Measurements from ENCODE around the gene NSF. TPM values are rescaled to one million over a fixed set of nuclear protein-coding genes. Genes with fewer than 3 reads are reported as not detected.
"Not testable (repeated sequence)": the region's sequence is repeated elsewhere in the genome, so short reads cannot be mapped to it uniquely, and the experiment has no call there.

Gene NSF
- total RNA-seq, 4 donors from 2014 or later: 20.9 to 30.8 (median 24.5) TPM

DNA sequence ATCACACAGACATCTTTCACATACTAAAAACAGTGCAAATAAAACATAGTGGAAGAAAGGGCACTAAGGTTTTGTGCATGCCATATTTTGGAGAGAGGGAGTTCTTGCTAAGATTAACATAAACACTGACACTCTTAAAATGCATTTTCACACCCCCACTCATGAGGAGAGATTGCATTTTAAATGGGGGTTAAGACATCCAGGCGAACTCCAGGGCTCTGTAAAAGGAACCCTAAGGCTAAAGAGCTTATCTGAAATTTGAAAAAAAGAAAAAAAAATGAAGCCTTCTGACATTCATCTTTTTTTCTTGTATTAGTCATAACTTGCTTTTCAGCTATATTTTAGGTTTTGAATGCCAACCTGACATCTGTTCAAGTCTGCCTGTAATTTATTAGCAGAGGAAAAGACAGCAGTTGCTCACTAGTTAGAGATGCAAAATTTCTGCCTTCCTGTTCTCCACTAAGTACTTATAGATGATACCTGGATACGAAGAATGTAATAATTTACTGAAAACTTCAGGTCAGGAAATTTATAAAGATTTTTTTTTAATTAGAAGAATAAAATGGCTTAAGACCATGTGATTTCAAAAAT is 57.3 kb downstream of the NSF start:
- H3K27me3 ChIP-seq; intact Hi-C loops (cut with DNase I): not testable (repeated sequence)
- WGBS, 2 donors: no CpG with 5 or more reads among the region's 2 CpGs

DNA sequence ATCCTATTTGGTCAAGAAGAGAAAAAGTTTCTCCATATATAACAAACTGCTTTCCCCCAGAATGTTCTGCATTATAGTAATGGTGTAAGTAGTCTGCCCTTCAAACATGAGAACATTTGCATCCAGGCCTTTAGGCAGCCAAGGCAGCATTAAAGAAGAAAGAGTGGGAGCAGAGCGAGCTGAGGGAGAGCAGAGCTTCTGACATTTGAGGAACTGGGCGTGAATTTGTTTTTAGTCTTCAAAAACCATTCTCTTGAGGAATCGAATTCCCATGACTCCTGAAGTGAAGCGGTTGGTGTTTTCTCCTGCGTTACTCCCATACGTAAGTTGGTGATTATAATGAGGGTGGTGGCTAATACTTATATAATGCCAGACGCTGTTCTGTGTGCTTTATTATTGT is 58.8 kb downstream of the NSF start:
- intact Hi-C loops (cut with DNase I); DNase-seq; H3K27me3 ChIP-seq; H3K36me3 ChIP-seq; H3K4me1 ChIP-seq; H3K9me3 ChIP-seq; H3K27ac ChIP-seq; H3K4me3 ChIP-seq: not testable (repeated sequence)
- WGBS, 2 donors: 93 to 98% methylated on average over 6 to 7 of the region's 7 CpGs

More for the DNA sequence above, 57.3 kb downstream of the NSF start:
- not testable (repeated sequence) for H3K4me3 ChIP-seq, H3K27ac ChIP-seq, DNase-seq, H3K9me3 ChIP-seq, H3K36me3 ChIP-seq, H3K4me1 ChIP-seq

DNA sequence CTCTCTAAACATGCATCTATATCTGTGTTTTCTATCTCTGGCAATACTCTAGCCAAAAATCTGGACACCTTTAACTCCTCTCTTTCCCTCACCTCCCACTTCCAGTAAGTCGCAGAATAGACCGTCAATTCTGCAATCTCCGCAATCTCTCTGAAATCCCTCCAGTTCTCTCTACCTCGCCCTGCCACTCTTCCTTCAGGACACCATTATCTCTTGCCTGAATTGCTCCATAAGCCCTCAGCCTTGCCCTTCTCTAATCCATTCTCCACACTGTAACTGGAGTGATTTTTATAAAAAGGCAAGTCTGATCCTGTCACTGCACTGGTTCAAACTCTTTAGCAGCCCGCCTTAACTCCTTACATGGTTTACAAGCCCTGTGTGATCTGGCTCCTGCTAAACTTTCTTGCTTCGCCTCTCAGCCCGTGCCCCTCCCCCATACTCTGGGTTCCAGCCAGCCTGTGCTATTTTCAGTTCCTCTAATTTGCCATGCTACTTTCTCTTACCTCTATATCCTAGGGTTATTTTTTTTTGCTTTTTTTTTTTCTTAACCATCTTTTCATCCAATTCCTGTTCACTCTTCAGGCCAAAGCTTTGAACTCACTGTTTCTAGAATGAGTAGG is 61.7 kb downstream of the NSF start:
- H3K4me1 ChIP-seq; H3K27ac ChIP-seq; H3K9me3 ChIP-seq; intact Hi-C loops (cut with DNase I); H3K36me3 ChIP-seq; H3K4me3 ChIP-seq; DNase-seq; H3K27me3 ChIP-seq: not testable (repeated sequence)
- WGBS, 2 donors: no CpG with 5 or more reads among the region's 7 CpGs

DNA sequence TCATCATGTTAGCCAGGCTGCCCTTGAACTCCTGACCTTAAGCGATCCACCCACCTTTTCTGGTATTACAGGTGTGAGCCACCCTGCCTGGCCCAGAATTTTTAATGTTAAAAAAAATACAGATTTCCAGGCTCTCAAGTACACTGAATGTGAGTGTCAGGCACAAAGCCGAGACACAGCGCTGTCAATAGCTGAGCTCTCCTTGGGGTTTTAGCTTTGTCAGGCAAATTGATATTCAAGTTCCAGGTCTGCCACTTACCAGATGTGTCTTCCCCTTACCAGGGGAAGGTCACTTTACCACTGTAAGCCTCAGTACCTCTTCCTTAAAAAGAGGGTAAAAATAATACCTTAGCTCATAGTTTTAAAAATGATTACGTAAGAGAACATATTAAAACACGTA is 67.8 kb downstream of the NSF start:
- no CpG with 5 or more reads among the region's 5 CpGs for WGBS, 2 donors
- intact Hi-C loops (cut with DNase I); H3K4me1 ChIP-seq; H3K4me3 ChIP-seq; H3K27ac ChIP-seq; H3K27me3 ChIP-seq; H3K36me3 ChIP-seq; DNase-seq; H3K9me3 ChIP-seq: not testable (repeated sequence)

DNA sequence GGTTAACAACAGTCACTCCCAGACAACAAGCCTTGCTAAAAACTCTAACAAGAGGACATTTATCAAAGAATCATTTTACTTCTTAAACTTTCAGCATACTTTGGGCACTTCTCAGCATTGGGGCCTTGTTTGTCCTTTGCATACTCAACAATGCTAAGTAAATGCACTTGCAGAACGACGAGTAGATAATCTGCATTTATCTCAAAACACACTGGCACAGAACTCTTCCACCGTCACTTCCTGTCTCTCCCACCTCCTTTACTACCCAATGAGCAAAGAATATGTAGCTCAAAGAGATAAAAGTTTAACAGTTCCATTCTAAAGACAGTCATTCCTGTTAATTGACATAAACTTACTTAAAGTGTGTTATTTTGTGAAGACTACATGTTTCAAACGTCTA is 69.2 kb downstream of the NSF start:
- intact Hi-C loops (cut with DNase I); H3K4me1 ChIP-seq; H3K27ac ChIP-seq; DNase-seq; H3K36me3 ChIP-seq; H3K9me3 ChIP-seq; H3K4me3 ChIP-seq; H3K27me3 ChIP-seq: not testable (repeated sequence)
- no CpG with 5 or more reads among the region's 4 CpGs for WGBS, 2 donors

DNA sequence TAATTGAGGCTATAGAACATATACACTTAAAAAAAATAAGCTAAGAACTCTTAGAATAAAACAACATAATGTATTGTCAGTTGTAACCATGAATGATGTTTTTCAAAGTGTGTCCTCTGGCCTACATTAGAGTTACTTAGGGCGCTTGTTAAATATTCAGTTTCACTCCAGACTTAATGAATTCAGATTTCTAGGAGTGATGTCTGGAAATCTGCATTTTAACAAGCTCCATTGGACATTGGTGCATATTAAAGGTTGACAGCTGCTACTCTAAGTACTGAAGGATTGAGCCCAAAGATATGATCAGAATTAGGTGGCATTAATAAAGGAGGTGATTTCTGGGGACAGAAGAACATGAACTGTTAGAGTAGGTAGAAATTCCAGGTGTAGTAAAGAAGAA is 72.7 kb downstream of the NSF start:
- H3K36me3 ChIP-seq; DNase-seq; intact Hi-C loops (cut with DNase I); H3K9me3 ChIP-seq; H3K4me1 ChIP-seq; H3K27me3 ChIP-seq; H3K4me3 ChIP-seq; H3K27ac ChIP-seq: not testable (repeated sequence)
- WGBS, 2 donors: no CpG with 5 or more reads among the region's 1 CpG

DNA sequence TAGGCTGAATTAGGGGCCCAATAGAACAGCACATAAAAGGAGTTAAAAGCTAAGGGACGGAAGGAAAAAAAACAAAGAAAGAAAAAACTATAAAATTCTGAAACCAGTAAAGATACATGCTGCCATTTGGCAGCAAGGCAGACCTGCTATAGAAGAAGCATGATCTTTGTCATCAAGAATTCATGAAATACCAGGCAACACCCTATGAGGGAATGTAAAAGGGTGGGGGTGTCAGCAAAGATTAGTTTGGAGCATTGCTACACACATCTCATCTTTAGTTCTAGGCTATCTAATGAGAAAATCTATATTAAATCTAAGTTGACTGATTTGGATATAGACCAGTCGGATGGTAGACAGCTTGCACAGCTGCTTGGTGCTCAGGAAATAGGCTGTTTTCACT is 73.1 kb downstream of the NSF start:
- DNase-seq; intact Hi-C loops (cut with DNase I); H3K9me3 ChIP-seq; H3K27me3 ChIP-seq; H3K27ac ChIP-seq; H3K4me3 ChIP-seq; H3K4me1 ChIP-seq; H3K36me3 ChIP-seq: not testable (repeated sequence)
- WGBS, 2 donors: no CpG with 5 or more reads among the region's 2 CpGs

DNA sequence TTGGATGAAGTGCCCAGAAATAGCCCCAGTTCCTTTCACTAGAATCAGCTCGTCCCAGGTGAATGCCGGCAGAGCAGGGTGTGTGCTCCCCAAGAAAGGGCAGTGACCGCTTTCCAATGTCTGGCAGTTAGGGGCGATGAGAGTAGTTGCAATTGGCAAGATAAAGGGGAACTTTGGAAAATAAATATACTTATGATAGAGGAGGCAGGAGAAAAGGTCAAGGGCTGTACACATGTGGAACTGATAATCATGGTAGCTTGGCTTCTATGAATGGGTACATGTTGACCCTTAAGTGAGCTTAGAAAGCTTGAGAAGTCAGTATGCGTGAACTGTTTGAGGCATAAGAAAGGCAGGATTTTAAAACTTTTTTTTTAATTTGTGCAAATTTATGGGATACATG is 75.5 kb downstream of the NSF start:
- H3K4me1 ChIP-seq; DNase-seq; H3K36me3 ChIP-seq; H3K9me3 ChIP-seq; H3K27me3 ChIP-seq; H3K27ac ChIP-seq; intact Hi-C loops (cut with DNase I); H3K4me3 ChIP-seq: not testable (repeated sequence)
- whole genome bisulfite sequencing, 2 donors: 69 to 90% methylated on average over 2 to 4 of the region's 5 CpGs

DNA sequence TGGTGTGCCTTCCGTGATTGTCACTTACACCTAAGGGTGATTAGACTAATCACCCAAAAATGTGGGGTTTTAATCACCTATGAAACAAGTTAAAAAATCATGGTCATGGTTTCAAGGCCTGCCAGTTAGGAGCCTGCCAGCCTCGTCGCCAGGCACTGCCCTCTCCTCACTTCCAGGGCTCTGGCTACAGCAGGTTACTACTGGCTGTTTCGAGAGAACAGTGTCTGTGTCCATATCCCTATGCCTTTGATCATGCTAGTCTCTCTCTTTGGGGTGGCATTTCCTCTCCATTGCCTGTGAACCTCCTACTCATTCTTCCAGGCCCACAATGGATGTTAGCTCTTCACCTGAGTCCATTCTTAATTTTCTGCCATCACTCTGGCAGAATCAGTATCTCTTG is 80.3 kb downstream of the NSF start:
- H3K27ac ChIP-seq; DNase-seq; intact Hi-C loops (cut with DNase I); H3K4me3 ChIP-seq; H3K36me3 ChIP-seq; H3K4me1 ChIP-seq; H3K27me3 ChIP-seq; H3K9me3 ChIP-seq: not testable (repeated sequence)
- WGBS, 2 donors: no CpG with 5 or more reads among the region's 4 CpGs

DNA sequence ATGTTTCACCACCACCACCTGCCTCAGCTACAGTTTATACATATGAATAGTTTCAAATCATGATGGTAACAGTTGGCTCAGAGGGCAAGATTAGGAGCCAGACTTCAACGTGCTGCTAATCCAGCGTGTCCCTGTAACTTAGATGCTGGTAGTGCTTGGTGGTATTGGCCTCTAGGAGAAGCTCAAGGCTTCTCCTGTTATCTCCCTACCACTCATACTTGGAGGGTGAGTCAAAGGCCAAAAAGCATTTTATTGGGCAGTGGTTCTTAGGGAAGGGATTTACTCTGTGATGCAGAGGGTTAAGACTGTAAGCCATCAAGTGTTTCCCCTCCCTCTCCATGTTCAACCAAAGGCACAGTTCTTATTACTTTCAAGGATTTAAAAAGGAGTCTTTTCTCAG is 82.3 kb downstream of the NSF start:
- H3K36me3 ChIP-seq; H3K9me3 ChIP-seq; H3K4me1 ChIP-seq; H3K27me3 ChIP-seq; DNase-seq; H3K27ac ChIP-seq; intact Hi-C loops (cut with DNase I); H3K4me3 ChIP-seq: not testable (repeated sequence)
- no CpG with 5 or more reads among the region's 2 CpGs for WGBS, 2 donors

DNA sequence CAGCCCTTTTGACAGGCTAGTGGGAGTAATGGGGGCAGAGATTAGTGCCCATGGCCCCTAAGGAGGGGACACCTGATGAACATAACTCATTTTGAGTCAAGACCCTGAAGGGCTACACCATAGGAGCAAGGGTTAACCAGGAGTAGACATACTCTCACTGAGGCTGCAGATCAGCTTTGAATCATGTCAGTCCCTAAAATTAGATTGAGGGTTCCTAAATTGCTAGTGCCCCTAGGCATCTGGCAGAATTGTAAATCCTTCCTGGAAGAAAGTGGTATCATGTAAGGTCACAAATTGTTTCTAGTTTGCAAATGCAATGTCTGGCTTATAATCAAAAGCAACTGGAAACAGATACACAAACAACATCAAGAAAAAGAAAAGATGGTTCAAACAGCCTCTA is 87.3 kb downstream of the NSF start:
- H3K27me3 ChIP-seq; H3K4me1 ChIP-seq; DNase-seq; intact Hi-C loops (cut with DNase I); H3K4me3 ChIP-seq; H3K9me3 ChIP-seq; H3K36me3 ChIP-seq; H3K27ac ChIP-seq: not testable (repeated sequence)

DNA sequence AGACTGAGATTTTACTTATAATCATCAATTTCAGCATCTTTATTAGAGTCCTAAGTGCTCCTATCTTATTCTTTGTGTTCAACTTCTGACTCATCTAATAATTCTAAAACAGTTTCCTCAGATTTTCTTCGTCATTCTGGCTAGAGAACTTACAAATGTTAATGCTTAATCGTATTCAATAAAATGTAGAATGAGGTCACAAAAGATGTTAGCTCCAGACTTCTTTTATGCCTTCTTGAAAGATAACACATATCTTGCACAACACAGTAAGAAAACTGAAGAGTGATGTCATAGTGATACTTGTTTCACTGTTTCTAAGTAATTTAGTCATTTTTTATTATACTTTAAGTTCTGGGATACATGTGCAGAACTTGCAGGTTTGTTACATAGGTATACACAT is 93.2 kb downstream of the NSF start:
- H3K27ac ChIP-seq; H3K9me3 ChIP-seq; DNase-seq; H3K36me3 ChIP-seq; intact Hi-C loops (cut with DNase I); H3K4me1 ChIP-seq; H3K4me3 ChIP-seq; H3K27me3 ChIP-seq: not testable (repeated sequence)
- no CpG with 5 or more reads among the region's 2 CpGs for WGBS, 2 donors

DNA sequence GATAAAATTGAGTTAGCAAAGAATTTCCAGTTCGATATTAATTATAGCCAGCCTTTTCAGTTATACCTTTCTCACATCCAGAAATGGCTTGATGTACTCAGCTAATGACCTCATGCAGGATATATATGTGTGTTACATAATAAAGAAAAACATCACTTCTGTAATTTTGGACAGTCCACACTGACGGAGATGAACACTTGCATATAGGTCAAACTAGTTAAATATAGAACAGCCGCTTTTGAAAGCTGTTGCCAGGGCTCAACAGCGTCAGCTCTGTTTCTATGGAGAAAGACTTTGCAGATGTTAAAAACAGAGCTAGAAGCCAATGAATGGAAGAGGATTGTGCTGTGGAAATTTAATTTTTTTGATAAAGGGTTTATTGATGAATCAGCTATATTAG is 94.8 kb downstream of the NSF start:
- H3K27ac ChIP-seq; H3K9me3 ChIP-seq; intact Hi-C loops (cut with DNase I); DNase-seq; H3K4me1 ChIP-seq; H3K27me3 ChIP-seq; H3K36me3 ChIP-seq; H3K4me3 ChIP-seq: not testable (repeated sequence)
- 88 to 100% methylated on average over 1 of the region's 4 CpGs for WGBS, 2 donors

DNA sequence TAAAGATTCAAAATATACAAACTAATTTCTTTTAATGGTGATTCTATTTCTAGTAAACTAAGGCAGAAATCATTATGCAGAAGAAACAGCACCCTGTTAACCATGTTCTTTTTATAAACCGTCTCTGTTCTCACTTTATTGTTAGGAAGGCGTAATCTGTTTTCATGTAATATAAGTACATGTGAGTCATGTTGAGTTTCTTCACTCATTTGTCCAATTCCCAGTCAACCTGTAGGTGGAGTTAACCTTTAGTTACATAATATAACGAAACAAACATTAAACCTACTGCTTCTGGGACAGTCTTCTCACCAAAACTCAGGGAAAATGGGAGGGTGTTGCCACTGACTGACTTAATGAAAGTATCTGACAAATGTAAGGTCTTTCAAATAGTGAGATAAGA is 101.7 kb downstream of the NSF start:
- H3K4me1 ChIP-seq; H3K27me3 ChIP-seq; H3K4me3 ChIP-seq; intact Hi-C loops (cut with DNase I); H3K36me3 ChIP-seq; H3K9me3 ChIP-seq; DNase-seq; H3K27ac ChIP-seq: not testable (repeated sequence)
- no CpG with 5 or more reads among the region's 3 CpGs for WGBS, 2 donors
